KOPT-K1 (cell line): Measurements from ENCODE around the gene RASSF9.

Source experiments
- H3K27ac ChIP-seq: fragments of 200-600 bp; sonication (generic); 2 replicates; pipeline ENCODE4 v1.5.1; 2016; ENCODE audit warnings: antibody characterized with exemption, mild to moderate bottlenecking, low read depth, low read length; ENCODE audit not compliant: poor library complexity, severe bottlenecking
- H3K36me3 ChIP-seq: fragments of 200-600 bp; sonication (generic); 2 replicates; pipeline ENCODE4 v1.5.1; 2017; ENCODE audit warnings: antibody characterized with exemption, mild to moderate bottlenecking, low read length, moderate library complexity; ENCODE audit not compliant: insufficient read depth
- H3K9me3 ChIP-seq: fragments of 200-600 bp; sonication (generic); 2 replicates; pipeline ENCODE4 v1.5.1; 2017; ENCODE audit warnings: antibody characterized with exemption, low read length, mild to moderate bottlenecking; ENCODE audit not compliant: insufficient read depth, poor library complexity, severe bottlenecking

RASSF9 gene

GRCh38 chr12:85798122-85798521 lies 38.1 kb downstream of the RASSF9 start:
- Histone ChIP-seq H3K9me3 (no peaks in the 10 kb centered on the region), H3K36me3 (no peaks in the 10 kb centered on the region), H3K27ac (no peak overlapping the region)

DNA sequence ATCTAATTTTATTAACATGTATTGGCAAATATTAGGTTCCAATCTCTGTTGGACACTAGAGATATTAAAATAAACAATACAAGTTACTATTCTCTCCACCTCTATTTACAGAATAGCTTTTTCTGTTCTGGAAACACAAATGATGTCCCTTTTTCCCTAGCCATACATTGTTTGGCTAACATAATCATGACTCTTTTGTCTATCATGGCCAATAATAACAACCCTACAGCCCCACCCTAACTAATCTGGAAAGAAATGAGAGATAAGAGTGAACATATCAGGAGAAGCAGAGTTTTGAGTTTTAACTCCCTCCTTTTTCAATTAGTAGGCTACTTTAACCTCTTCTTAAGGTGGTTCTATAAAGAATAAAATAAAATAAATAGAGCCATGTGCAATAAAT lies 40.2 kb downstream of the RASSF9 start:
- H3K27ac ChIP-seq = no peak overlapping the region
- no peaks in the 10 kb centered on the region for H3K9me3 ChIP-seq
- H3K36me3 ChIP-seq = no peaks in the 10 kb centered on the region

DNA sequence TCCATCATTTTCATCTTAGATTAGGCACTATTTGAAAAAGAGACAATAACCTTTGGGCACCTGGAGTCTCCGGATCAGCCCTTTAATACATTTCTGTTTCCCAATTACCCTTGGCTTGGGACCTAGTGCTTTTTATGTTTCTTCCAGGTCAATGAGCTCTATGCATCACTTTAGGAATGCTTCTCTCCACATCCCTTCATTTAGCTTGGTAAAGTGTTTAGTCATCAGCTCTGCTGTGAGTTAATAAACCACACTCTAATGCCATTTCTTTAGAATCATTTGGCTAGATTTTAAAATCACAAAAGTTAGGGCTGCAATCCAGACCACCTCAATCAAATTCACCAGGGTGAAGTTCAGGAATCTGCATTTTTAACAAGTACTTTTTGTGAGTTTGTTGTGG lies 41.7 kb downstream of the RASSF9 start:
- no peaks in the 10 kb centered on the region for H3K9me3 ChIP-seq
- H3K36me3 ChIP-seq = no peaks in the 10 kb centered on the region
- H3K27ac ChIP-seq = no peak overlapping the region

GRCh38 chr12:85784096-85784720 lies 52.0 kb downstream of the RASSF9 start:
- H3K27ac ChIP-seq = no peak overlapping the region
- H3K36me3 ChIP-seq = no peaks in the 10 kb centered on the region
- H3K9me3 ChIP-seq = no peaks in the 10 kb centered on the region

GRCh38 chr12:85782711-85783110 lies 53.5 kb downstream of the RASSF9 start:
- Histone ChIP-seq H3K36me3 (no peaks in the 10 kb centered on the region), H3K9me3 (no peaks in the 10 kb centered on the region)

GRCh38 chr12:85781766-85782165 lies 54.4 kb downstream of the RASSF9 start:
- Histone ChIP-seq H3K27ac (no peak overlapping the region), H3K36me3 (no peaks in the 10 kb centered on the region), H3K9me3 (no peaks in the 10 kb centered on the region)

More at GRCh38 chr12:85782711-85783110, 53.5 kb downstream of the RASSF9 start:
- H3K27ac ChIP-seq = no peak overlapping the region

GRCh38 chr12:85779768-85780167 lies 56.4 kb downstream of the RASSF9 start:
- H3K9me3 ChIP-seq = no peaks in the 10 kb centered on the region
- no peak overlapping the region for H3K27ac ChIP-seq
- H3K36me3 ChIP-seq = no peaks in the 10 kb centered on the region

DNA sequence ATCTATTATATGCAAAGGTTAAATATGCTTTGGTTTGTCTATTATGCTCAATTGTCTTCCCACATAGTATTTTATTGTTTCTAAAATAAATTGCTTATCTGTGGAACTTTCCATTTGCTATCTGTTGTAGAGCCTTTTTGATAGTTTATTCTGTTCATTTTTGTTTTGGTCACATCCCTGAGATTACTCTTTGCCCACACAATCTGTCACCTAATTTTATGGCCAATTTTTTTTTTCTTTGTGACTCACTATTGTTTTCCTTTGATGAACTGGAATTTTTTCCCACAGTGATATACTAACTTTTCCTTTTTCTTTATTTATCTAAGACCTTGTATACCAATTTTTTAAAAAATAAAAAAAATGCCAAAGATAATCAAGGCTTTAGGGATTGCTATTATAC lies 61.1 kb downstream of the RASSF9 start:
- Histone ChIP-seq H3K36me3 (no peaks in the 10 kb centered on the region), H3K9me3 (no peaks in the 10 kb centered on the region), H3K27ac (no peak overlapping the region)

GRCh38 chr12:85765453-85765869 lies 70.7 kb downstream of the RASSF9 start:
- Histone ChIP-seq H3K27ac (no peak overlapping the region), H3K9me3 (no peaks in the 10 kb centered on the region)

GRCh38 chr12:85759623-85760022 lies 76.6 kb downstream of the RASSF9 start:
- H3K36me3 ChIP-seq = no peaks in the 10 kb centered on the region
- peaks cover 6% of the 10 kb centered on the region for H3K9me3 ChIP-seq

More at GRCh38 chr12:85765453-85765869, 70.7 kb downstream of the RASSF9 start:
- H3K36me3 ChIP-seq = no peaks in the 10 kb centered on the region

GRCh38 chr12:85759091-85759490 lies 77.1 kb downstream of the RASSF9 start:
- peaks cover 6% of the 10 kb centered on the region for H3K9me3 ChIP-seq
- no peaks in the 10 kb centered on the region for H3K36me3 ChIP-seq
- H3K27ac ChIP-seq = no peak overlapping the region

More at GRCh38 chr12:85759623-85760022, 76.6 kb downstream of the RASSF9 start:
- no peak overlapping the region for H3K27ac ChIP-seq

DNA sequence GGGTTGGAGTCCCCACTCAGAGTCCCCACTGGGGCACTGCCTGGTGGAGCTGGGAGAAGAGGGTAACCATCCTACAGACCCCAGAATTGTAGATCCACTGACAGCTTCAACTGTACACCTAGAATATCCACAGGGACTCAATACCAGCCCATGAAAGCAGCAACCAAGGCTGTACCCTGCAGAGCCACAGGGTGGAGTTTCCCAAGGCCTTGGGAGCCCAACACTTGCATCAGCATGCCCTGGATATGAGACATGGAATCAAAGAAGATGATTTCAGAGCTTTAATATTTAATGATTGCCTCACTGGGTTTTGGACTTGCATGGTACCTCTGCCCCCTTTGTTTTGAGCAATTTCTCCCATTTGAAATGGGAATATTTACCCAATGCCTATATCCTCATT lies 80.4 kb downstream of the RASSF9 start:
- peaks cover 6% of the 10 kb centered on the region for H3K9me3 ChIP-seq
- H3K27ac ChIP-seq = no peak overlapping the region
- no peaks in the 10 kb centered on the region for H3K36me3 ChIP-seq
